ENCODE results near the gene IFT80.

DNA sequence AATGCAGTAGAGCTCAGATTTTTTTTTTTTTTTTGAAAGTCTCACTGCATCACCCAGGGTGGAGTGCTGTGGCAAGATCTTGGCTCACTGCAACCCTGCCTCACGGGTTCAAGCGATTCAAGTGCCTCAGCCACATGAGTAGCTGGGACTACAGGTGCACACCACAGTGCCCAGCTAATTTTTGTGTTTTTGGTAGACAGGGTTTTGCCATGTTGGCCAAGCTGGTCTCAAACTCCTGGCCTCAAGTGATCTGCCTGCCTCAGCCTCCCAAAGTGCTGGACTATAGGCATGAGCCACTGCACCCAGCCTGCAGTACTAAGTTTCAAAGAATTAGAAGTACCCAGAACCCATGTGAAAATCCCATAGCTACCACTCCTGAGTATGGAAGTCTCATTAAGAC, 36.1 kb upstream of the IFT80 start:
- TF ChIP-seq, protein P1, sequence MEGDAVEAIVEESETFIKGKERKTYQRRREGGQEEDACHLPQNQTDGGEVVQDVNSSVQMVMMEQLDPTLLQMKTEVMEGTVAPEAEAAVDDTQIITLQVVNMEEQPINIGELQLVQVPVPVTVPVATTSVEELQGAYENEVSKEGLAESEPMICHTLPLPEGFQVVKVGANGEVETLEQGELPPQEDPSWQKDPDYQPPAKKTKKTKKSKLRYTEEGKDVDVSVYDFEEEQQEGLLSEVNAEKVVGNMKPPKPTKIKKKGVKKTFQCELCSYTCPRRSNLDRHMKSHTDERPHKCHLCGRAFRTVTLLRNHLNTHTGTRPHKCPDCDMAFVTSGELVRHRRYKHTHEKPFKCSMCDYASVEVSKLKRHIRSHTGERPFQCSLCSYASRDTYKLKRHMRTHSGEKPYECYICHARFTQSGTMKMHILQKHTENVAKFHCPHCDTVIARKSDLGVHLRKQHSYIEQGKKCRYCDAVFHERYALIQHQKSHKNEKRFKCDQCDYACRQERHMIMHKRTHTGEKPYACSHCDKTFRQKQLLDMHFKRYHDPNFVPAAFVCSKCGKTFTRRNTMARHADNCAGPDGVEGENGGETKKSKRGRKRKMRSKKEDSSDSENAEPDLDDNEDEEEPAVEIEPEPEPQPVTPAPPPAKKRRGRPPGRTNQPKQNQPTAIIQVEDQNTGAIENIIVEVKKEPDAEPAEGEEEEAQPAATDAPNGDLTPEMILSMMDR (IDR thresholded peaks at IDR 0.05), result no peak
- TF ChIP-seq POLR2A (IDR thresholded peaks at IDR 0.05) (no peak), POLR2AphosphoS5 (IDR thresholded peaks at IDR 0.05) (no peak)
